ENCODE results near the gene IL6R.

Gene IL6R

GRCh38 chr1:154423304-154423987 lies 18.3 kb downstream of the IL6R start:
- DNase-seq (ENCODE audit: low read depth in 1 of 2, low spot score in 1 of 2), result no peak
- in situ Hi-C loops (cut with HindIII; ENCODE audit: low pct_unique_long_range_greater_than_20kb, low sequenced_read_pairs), result no loop called here

DNA sequence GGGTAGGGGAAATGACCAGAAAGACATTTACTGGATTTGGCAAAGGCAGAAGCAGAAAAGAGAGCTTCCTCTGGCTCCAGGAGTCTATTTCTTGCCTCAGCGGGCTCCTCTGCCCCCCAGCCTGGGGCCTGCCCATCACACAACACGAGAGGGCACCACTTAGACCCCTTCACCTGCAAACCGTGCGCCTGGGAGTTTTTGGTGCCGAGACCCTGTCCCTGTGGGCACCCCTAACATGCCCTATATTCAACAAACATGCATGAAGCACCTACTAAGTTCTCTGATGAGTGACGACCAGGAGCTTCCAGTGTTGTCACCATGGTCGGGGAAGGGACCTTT lies 18.8 kb downstream of the IL6R start:
- in situ Hi-C loops (cut with HindIII; ENCODE audit: low pct_unique_long_range_greater_than_20kb, low sequenced_read_pairs), result no loop called here
- DNase-seq (ENCODE audit: low read depth in 1 of 2, low spot score in 1 of 2), result no peak
- TF ChIP-seq JUND (IDR thresholded peaks at IDR 0.05; ENCODE audit: low read depth), result no peak

More at GRCh38 chr1:154423304-154423987, 18.3 kb downstream of the IL6R start:
- no peak for TF ChIP-seq JUND (IDR thresholded peaks at IDR 0.05; ENCODE audit: low read depth)

DNA sequence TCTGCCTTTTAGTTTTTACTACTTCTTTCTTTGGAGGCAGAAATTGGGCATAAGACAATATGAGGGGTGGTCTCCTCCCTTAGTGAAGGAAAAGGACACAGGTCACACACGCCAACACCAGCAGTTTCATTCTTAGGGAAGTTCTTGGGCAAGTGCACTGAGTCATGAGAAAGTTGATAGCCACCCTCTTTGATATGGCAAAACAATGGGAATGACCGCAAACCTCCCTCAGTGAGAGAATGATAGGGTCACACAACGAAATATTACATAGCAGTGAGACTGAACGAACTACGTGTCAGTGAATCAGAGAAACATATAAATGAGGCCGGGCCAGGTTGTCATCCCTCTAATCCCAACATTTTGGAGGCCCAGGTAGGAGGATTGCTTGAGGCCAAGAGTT lies 20.0 kb downstream of the IL6R start:
- in situ Hi-C loops (cut with HindIII; ENCODE audit: low pct_unique_long_range_greater_than_20kb, low sequenced_read_pairs), result no loop called here
- DNase-seq (ENCODE audit: low read depth in 1 of 2, low spot score in 1 of 2), result no peak
- TF ChIP-seq JUND (IDR thresholded peaks at IDR 0.05; ENCODE audit: low read depth), result no peak

DNA sequence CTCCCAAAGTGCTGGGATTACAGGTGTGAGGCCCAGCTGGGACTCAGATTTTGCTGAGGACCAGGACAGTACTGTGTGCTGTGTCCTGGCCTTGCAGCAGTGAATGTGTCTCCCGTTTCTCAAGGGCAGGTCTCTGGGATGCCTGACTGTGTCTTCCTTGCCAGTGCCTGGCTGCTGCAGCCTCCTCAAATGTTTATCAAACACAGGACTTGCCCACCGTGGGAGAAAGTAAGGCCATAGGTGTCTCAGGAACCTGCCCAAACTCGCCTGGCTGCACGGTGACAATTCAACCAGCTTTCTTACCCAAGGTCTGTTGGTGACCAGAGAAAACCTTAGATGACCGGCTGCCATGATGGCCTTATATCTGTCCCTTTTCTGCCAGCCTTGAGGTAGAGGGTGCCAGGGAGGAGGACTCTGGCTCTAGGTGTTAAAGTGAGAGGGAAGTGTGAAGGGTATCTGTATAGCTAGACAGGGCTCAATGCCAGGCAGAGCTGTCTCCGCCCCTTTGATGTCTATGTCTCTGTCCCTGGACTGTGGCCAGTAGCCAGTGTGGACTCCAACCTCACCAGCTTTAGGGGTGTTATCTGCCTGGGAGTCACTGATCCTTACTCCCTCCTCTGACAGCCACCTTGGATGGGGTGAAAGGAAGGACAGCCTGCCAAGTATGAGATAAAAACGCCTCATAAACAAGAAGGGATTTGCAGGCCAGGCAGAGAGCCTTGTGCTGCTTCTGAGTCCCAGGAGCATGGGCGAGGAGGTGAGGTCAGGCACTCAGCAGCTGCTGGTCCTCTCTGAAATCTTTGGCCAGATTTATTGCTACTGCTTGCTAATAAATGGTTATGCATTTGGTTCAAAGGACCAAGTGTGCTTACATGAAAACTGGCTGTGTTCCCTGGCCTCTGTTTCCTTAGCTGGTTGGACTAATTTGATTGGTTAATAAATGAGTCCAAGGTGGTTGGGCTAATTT lies 22.3 kb downstream of the IL6R start:
- in situ Hi-C loops (cut with HindIII; ENCODE audit: low pct_unique_long_range_greater_than_20kb, low sequenced_read_pairs), result no loop called here
- TF ChIP-seq JUND (IDR thresholded peaks at IDR 0.05; ENCODE audit: low read depth), result no peak
- DNase-seq (ENCODE audit: low read depth in 1 of 2, low spot score in 1 of 2), result no peak

DNA sequence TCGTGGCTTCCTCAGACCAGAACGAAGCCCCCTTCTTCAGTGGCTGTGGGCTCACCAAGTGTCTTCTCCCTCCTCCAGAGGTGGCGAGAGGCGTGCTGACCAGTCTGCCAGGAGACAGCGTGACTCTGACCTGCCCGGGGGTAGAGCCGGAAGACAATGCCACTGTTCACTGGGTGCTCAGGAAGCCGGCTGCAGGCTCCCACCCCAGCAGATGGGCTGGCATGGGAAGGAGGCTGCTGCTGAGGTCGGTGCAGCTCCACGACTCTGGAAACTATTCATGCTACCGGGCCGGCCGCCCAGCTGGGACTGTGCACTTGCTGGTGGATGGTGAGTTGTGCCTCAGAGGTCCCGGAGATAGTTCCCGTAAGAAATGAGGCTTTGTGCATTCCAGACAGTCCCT lies 24.0 kb downstream of the IL6R start:
- no peak for TF ChIP-seq JUND (IDR thresholded peaks at IDR 0.05; ENCODE audit: low read depth)
- DNase-seq (ENCODE audit: low read depth in 1 of 2, low spot score in 1 of 2), result no peak
- in situ Hi-C loops (cut with HindIII; ENCODE audit: low pct_unique_long_range_greater_than_20kb, low sequenced_read_pairs), result no loop called here

GRCh38 chr1:154429841-154430611 lies 24.9 kb downstream of the IL6R start:
- DNase-seq (ENCODE audit: low read depth in 1 of 2, low spot score in 1 of 2), result no peak
- in situ Hi-C loops (cut with HindIII; ENCODE audit: low pct_unique_long_range_greater_than_20kb, low sequenced_read_pairs), result no loop called here
- TF ChIP-seq JUND (IDR thresholded peaks at IDR 0.05; ENCODE audit: low read depth), result no peak

- no peak for TF ChIP-seq JUND (IDR thresholded peaks at IDR 0.05; ENCODE audit: low read depth)
- in situ Hi-C loops (cut with HindIII; ENCODE audit: low pct_unique_long_range_greater_than_20kb, low sequenced_read_pairs), result no loop called here
- no peak for DNase-seq (ENCODE audit: low read depth in 1 of 2, low spot score in 1 of 2)
Measured at GRCh38 chr1:154430903-154431302, 25.8 kb downstream of the IL6R start.

- in situ Hi-C loops (cut with HindIII; ENCODE audit: low pct_unique_long_range_greater_than_20kb, low sequenced_read_pairs), result no loop called here
- no peak for TF ChIP-seq JUND (IDR thresholded peaks at IDR 0.05; ENCODE audit: low read depth)
- DNase-seq (ENCODE audit: low read depth in 1 of 2, low spot score in 1 of 2), result no peak
Measured at GRCh38 chr1:154431586-154432373, 26.6 kb downstream of the IL6R start.

DNA sequence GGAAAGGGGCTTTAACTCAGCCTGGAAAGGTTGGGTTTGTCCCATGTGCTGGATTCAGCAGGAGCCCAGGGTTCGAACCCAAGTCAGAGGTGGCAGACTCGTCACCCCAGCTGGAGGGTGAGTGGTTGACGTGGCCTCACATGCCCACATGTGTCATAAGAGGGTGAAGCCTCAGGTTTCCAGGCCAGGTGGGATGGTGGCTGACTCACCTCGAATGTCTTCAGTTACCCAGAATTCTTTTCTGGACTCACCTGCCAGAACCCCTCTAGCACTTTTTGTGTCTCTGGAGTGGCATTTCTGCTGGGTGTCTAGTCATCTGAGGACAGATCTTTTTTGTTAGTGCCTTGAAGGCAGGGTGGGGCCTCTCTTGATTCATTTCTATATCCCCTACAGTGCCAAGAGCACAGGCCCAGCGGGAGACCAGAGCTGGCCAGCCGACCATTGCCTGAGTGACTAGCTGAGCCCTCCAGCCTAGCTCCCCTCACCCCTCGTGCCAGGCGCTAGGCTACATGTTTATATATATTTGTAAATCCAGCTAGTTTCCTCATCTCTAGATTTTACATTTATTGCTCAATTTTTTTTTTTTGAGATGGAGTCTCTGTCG lies 28.1 kb downstream of the IL6R start:
- DNase-seq (ENCODE audit: low read depth in 1 of 2, low spot score in 1 of 2), result no peak
- TF ChIP-seq JUND (IDR thresholded peaks at IDR 0.05; ENCODE audit: low read depth), result no peak
- in situ Hi-C loops (cut with HindIII; ENCODE audit: low pct_unique_long_range_greater_than_20kb, low sequenced_read_pairs), result no loop called here

DNA sequence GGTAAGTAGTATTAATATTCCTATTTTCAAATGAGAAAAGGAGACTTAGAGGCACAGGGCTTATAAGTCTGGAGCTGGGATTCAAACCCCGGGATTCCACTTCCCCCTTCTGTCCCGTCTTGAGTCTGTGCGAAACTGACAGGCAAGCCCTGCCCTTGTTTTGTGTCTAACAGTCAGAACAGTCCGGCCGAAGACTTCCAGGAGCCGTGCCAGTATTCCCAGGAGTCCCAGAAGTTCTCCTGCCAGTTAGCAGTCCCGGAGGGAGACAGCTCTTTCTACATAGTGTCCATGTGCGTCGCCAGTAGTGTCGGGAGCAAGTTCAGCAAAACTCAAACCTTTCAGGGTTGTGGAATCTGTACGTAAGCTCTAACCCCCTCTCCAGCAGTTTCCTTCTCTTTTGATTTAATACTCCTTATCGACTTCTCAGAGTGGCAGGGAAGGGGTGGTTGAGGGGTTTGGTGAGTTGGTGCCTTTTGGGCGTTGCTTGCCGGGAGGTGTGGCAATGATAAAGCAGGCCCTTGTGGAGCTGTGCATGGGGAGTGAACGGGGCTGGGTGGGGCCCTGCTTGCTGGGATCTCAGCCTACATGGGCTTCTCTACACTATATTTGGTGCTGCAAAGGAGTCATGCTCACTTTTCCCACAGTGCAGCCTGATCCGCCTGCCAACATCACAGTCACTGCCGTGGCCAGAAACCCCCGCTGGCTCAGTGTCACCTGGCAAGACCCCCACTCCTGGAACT lies 29.4 kb downstream of the IL6R start:
- in situ Hi-C loops (cut with HindIII; ENCODE audit: low pct_unique_long_range_greater_than_20kb, low sequenced_read_pairs), result no loop called here
- no peak for TF ChIP-seq JUND (IDR thresholded peaks at IDR 0.05; ENCODE audit: low read depth)
- DNase-seq (ENCODE audit: low read depth in 1 of 2, low spot score in 1 of 2), result no peak

DNA sequence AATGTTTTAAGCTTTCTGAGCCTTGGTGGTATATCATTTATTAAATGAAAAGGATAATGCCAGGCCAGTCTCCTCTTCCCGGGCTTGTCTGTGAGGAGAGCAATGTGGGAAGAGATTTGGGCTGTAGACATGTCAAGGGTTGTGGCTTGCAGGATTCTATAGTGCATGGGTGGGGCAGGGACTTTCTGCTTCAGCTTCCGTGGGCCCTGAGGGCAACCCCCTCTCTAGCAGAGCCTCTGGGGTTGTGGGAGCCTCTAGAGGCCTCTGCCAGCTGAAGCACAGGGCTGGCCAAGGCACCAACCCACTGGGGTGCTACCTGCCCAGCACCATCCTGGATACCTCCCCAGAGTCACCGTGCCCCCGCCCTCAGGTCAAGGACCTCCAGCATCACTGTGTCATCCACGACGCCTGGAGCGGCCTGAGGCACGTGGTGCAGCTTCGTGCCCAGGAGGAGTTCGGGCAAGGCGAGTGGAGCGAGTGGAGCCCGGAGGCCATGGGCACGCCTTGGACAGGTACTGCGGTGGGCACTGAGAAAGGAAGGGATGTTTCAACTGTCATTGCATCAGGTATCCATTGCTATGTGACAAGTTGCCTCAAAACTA lies 30.6 kb downstream of the IL6R start:
- no peak for TF ChIP-seq JUND (IDR thresholded peaks at IDR 0.05; ENCODE audit: low read depth)
- no peak for DNase-seq (ENCODE audit: low read depth in 1 of 2, low spot score in 1 of 2)
- in situ Hi-C loops (cut with HindIII; ENCODE audit: low pct_unique_long_range_greater_than_20kb, low sequenced_read_pairs), result no loop called here
